Measurements from ENCODE around the gene RMC1.
"Not testable (repeated sequence)": the region's sequence is repeated elsewhere in the genome, so short reads cannot be mapped to it uniquely, and the experiment has no call there.

Gene RMC1

GRCh38 chr18:23563377-23564043 lies 60.2 kb downstream of the RMC1 start:
- DNase-seq (ENCODE audit: low read depth in 3 of 3): no peak

- no peak for DNase-seq (ENCODE audit: low read depth in 3 of 3)
Observed at GRCh38 chr18:23565916-23566547, 62.7 kb downstream of the RMC1 start.

- DNase-seq (ENCODE audit: low read depth in 3 of 3): no peak
Observed at GRCh38 chr18:23567671-23568070, 64.4 kb downstream of the RMC1 start.

GRCh38 chr18:23568281-23569138 lies 65.2 kb downstream of the RMC1 start:
- no peak for DNase-seq (ENCODE audit: low read depth in 3 of 3)

- no peak for DNase-seq (ENCODE audit: low read depth in 3 of 3)
Observed at GRCh38 chr18:23569299-23570063, 66.2 kb downstream of the RMC1 start.

- no peak for DNase-seq (ENCODE audit: low read depth in 3 of 3)
Observed at GRCh38 chr18:23570912-23571504, 67.7 kb downstream of the RMC1 start.

GRCh38 chr18:23572012-23572411 lies 68.7 kb downstream of the RMC1 start:
- no peak for DNase-seq (ENCODE audit: low read depth in 3 of 3)

- no peak for DNase-seq (ENCODE audit: low read depth in 3 of 3)
Observed at GRCh38 chr18:23572570-23572969, 69.3 kb downstream of the RMC1 start.

GRCh38 chr18:23573020-23573419 lies 69.7 kb downstream of the RMC1 start:
- no peak for DNase-seq (ENCODE audit: low read depth in 3 of 3)

- DNase-seq (ENCODE audit: low read depth in 3 of 3): peak in 1 of 3 experiments; percentile 34
Observed at GRCh38 chr18:23573626-23574431, 70.5 kb downstream of the RMC1 start.

- DNase-seq (ENCODE audit: low read depth in 3 of 3): no peak
Observed at GRCh38 chr18:23574611-23575308, 71.4 kb downstream of the RMC1 start.

GRCh38 chr18:23575309-23575651 lies 72.0 kb downstream of the RMC1 start:
- DNase-seq (ENCODE audit: low read depth in 3 of 3): no peak

- not testable (repeated sequence) for DNase-seq (ENCODE audit: low read depth in 3 of 3)
Observed at GRCh38 chr18:23577521-23577920, 74.2 kb downstream of the RMC1 start.

- DNase-seq (ENCODE audit: low read depth in 3 of 3): no peak
Observed at GRCh38 chr18:23578067-23578701, 74.9 kb downstream of the RMC1 start.

GRCh38 chr18:23578891-23579653 lies 75.8 kb downstream of the RMC1 start:
- DNase-seq (ENCODE audit: low read depth in 3 of 3): no peak

GRCh38 chr18:23580677-23581367 lies 77.5 kb downstream of the RMC1 start:
- DNase-seq (ENCODE audit: low read depth in 3 of 3): no peak
